K562 (cell line): ENCODE measurements around the gene AS3MT. TPM values are rescaled to one million over a fixed set of nuclear protein-coding genes. Genes with fewer than 3 reads are reported as not detected.

Source experiments
- GATA2 ChIP-seq: sonication (generic); formaldehyde crosslinking; IDR thresholded peaks from 2 replicates; pipeline ENCODE4 v1.4.0; 2020; ENCODE audit warnings: mild to moderate bottlenecking, missing genetic modification reagents
- JUN ChIP-seq, 2 experiments: sonication (generic) in 1 of 2; formaldehyde crosslinking in 1 of 2; IDR thresholded peaks; 2 replicates each; pipeline versions ENCODE4 v1.6.1 to v1.8.0; 2012 to 2022; ENCODE audit warnings: borderline replicate concordance in 2 of 2, mild to moderate bottlenecking in 2 of 2, improper control_type of control experiment in 1 of 2, low read depth in 1 of 2, low read length in 1 of 2, missing genetic modification reagents in 1 of 2
- KDM5B ChIP-seq: fragments of 200-600 bp; sonication (generic); IDR thresholded peaks from 2 replicates; pipeline ENCODE4 v1.6.1; 2012; ENCODE audit warnings: low read depth, mild to moderate bottlenecking, moderate library complexity, low read length, control low read depth, inconsistent platforms; ENCODE audit not compliant: insufficient replicate concordance
- NCOR1 ChIP-seq: fragments of 450-650 bp; IDR thresholded peaks from 2 replicates; pipeline ENCODE4 v1.6.1; 2016; ENCODE audit warnings: mild to moderate bottlenecking, moderate library complexity
- NR2C1 ChIP-seq, 2 experiments: fragments of 450-650 bp; IDR thresholded peaks; 2 replicates each; pipeline ENCODE4 v1.6.1; 2017; ENCODE audit warnings: mild to moderate bottlenecking in 2 of 2, antibody characterized with exemption in 1 of 2, inconsistent platforms in 1 of 2, missing compliant biosample characterization in 1 of 2, missing genetic modification characterization in 1 of 2
- PTTG1 ChIP-seq: fragments of 450-650 bp; IDR thresholded peaks from 2 replicates; pipeline ENCODE4 v1.6.1; 2016; ENCODE audit warnings: low read depth, mild to moderate bottlenecking, missing genetic modification characterization, missing compliant biosample characterization
- TAL1 ChIP-seq: fragments of 450-650 bp; IDR thresholded peaks from 2 replicates; pipeline ENCODE4 v1.6.1; 2016; ENCODE audit warnings: mild to moderate bottlenecking
- ZC3H4 ChIP-seq: sonication (generic); formaldehyde crosslinking; IDR thresholded peaks from 2 replicates; pipeline ENCODE4 v1.9.0; 2021; ENCODE audit warnings: missing genetic modification reagents, borderline replicate concordance
- polyA plus RNA-seq, 8 experiments: library from polyadenylated mRNA; depleted of rRNA in 4 of 8; stranded (reverse) in 5 of 8; unstranded in 3 of 8; fragments of >200 nt; fragmentation: Nextera tagmentation in 2 of 8; fragmentation: Illumina TruSeq in 1 of 8; extraction: Ambion mirVana in 2 of 8; extraction: Trizol in 1 of 8; gene quantifications; 2 replicates each; pipeline versions ENCODE4 v1.2.1 to v1.2.3, GENCODE V29; 2011 to 2014; ENCODE audit warnings: inconsistent platforms in 1 of 8, missing spikeins in 1 of 8
- total RNA-seq, 7 experiments: library from RNA; depleted of rRNA in 6 of 7; stranded (reverse); fragments of >200 nt in 6 of 7; fragmentation: Illumina TruSeq in 2 of 7; extraction: Trizol in 2 of 7; gene quantifications; 2 replicates each; pipeline versions ENCODE4 v1.2.1 to v1.2.3, GENCODE V29; 2011 to 2021; ENCODE audit warnings: low replicate concordance in 1 of 7
- TF ChIP-seq, protein P1 (sequence below): sonication (generic); formaldehyde crosslinking; IDR thresholded peaks from 2 replicates; pipeline ENCODE4 v1.8.0; 2022; ENCODE audit warnings: missing genetic modification reagents, mild to moderate bottlenecking, borderline replicate concordance
- TF ChIP-seq, protein P2 (sequence below): fragments of 250-450 bp; sonication (Bioruptor Pico); IDR thresholded peaks from 2 replicates; pipeline ENCODE4 v1.5.0; 2021
- TF ChIP-seq, protein P3 (sequence below): sonication (generic); formaldehyde crosslinking; IDR thresholded peaks from 2 replicates; pipeline ENCODE4 v1.8.0; 2023; ENCODE audit warnings: missing genetic modification reagents, mild to moderate bottlenecking, borderline replicate concordance
- TF ChIP-seq, protein P4 (sequence below), 3 experiments: fragments of 200-800 bp in 1 of 3; sonication (Bioruptor generic) in 1 of 3; sonication (generic) in 1 of 3; formaldehyde crosslinking in 1 of 3; IDR thresholded peaks; 2 replicates each; pipeline versions ENCODE4 v1.6.1 to v1.8.0; 2016 to 2022; ENCODE audit warnings: mild to moderate bottlenecking in 2 of 3, missing compliant biosample characterization in 2 of 3, missing genetic modification characterization in 2 of 3, missing genetic modification reagents in 1 of 3
- TF ChIP-seq, protein P5 (sequence below): IDR thresholded peaks from 2 replicates; pipeline ENCODE4 v1.6.1; 2012; ENCODE audit warnings: low read depth, low read length, improper control_type of control experiment, borderline replicate concordance

AS3MT gene
- total and polyA plus RNA-seq, 9 of the 15 experiments (the other 6 are each of a cell fraction or from before 2014, with no cell fraction given) = 0.04 to 0.33 (median 0.19) TPM; not detected in 2

DNA sequence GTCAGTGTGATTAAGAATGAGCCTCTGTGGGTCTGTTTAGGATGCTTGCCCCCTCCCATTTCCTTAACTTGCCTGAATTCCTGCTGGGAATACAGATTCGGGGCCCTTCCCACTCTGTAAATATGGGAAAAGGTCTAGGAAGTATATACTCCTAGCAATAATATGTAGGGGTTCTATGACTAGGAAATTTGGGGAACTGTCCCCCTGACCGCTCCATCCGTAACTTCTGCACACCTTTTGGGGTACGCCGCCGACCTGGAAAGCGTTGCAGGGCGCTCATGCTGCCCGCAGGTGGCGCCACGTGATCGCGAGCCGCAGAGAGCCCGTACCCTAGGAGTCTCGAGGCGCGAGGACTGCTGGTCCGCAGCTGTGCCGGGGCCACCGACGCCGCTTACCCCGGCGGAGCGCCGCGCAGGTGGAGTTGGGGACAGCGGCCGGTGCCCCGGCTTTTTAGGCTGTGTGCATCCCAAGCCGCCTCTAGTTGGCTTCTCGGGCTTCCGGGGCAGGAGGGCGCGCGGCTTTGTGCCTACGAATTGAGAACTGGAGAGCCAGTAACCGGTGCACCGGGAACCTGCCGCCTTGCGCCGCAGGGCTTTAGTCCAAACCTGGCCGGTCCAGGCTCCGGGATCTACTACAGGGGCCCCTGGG, 48.2 kb downstream of the AS3MT start (continued):
- TF ChIP-seq, protein P1, sequence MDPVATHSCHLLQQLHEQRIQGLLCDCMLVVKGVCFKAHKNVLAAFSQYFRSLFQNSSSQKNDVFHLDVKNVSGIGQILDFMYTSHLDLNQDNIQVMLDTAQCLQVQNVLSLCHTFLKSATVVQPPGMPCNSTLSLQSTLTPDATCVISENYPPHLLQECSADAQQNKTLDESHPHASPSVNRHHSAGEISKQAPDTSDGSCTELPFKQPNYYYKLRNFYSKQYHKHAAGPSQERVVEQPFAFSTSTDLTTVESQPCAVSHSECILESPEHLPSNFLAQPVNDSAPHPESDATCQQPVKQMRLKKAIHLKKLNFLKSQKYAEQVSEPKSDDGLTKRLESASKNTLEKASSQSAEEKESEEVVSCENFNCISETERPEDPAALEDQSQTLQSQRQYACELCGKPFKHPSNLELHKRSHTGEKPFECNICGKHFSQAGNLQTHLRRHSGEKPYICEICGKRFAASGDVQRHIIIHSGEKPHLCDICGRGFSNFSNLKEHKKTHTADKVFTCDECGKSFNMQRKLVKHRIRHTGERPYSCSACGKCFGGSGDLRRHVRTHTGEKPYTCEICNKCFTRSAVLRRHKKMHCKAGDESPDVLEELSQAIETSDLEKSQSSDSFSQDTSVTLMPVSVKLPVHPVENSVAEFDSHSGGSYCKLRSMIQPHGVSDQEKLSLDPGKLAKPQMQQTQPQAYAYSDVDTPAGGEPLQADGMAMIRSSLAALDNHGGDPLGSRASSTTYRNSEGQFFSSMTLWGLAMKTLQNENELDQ = no peak
- TF ChIP-seq NR2C1 (IDR thresholded peaks at IDR 0.05) (no peak), NR2C1 (tag; IDR thresholded peaks at IDR 0.05) (no peak), KDM5B (no peak), PTTG1 (tag) (no peak), TAL1 (no peak), JUN (IDR thresholded peaks at IDR 0.05; ENCODE audit: borderline replicate concordance, low read depth, low read length) (no peak), JUN (CRISPR knock-in tag; IDR thresholded peaks at IDR 0.05; ENCODE audit: borderline replicate concordance) (no peak), NCOR1 (no peak), GATA2 (CRISPR knock-in tag) (no peak), ZC3H4 (CRISPR knock-in tag) (no peak)
- TF ChIP-seq, protein P2, sequence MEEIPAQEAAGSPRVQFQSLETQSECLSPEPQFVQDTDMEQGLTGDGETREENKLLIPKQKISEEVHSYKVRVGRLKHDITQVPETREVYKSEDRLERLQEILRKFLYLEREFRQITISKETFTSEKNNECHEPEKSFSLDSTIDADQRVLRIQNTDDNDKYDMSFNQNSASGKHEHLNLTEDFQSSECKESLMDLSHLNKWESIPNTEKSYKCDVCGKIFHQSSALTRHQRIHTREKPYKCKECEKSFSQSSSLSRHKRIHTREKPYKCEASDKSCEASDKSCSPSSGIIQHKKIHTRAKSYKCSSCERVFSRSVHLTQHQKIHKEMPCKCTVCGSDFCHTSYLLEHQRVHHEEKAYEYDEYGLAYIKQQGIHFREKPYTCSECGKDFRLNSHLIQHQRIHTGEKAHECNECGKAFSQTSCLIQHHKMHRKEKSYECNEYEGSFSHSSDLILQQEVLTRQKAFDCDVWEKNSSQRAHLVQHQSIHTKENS (CRISPR knock-in tag) = no peak
- TF ChIP-seq, protein P3, sequence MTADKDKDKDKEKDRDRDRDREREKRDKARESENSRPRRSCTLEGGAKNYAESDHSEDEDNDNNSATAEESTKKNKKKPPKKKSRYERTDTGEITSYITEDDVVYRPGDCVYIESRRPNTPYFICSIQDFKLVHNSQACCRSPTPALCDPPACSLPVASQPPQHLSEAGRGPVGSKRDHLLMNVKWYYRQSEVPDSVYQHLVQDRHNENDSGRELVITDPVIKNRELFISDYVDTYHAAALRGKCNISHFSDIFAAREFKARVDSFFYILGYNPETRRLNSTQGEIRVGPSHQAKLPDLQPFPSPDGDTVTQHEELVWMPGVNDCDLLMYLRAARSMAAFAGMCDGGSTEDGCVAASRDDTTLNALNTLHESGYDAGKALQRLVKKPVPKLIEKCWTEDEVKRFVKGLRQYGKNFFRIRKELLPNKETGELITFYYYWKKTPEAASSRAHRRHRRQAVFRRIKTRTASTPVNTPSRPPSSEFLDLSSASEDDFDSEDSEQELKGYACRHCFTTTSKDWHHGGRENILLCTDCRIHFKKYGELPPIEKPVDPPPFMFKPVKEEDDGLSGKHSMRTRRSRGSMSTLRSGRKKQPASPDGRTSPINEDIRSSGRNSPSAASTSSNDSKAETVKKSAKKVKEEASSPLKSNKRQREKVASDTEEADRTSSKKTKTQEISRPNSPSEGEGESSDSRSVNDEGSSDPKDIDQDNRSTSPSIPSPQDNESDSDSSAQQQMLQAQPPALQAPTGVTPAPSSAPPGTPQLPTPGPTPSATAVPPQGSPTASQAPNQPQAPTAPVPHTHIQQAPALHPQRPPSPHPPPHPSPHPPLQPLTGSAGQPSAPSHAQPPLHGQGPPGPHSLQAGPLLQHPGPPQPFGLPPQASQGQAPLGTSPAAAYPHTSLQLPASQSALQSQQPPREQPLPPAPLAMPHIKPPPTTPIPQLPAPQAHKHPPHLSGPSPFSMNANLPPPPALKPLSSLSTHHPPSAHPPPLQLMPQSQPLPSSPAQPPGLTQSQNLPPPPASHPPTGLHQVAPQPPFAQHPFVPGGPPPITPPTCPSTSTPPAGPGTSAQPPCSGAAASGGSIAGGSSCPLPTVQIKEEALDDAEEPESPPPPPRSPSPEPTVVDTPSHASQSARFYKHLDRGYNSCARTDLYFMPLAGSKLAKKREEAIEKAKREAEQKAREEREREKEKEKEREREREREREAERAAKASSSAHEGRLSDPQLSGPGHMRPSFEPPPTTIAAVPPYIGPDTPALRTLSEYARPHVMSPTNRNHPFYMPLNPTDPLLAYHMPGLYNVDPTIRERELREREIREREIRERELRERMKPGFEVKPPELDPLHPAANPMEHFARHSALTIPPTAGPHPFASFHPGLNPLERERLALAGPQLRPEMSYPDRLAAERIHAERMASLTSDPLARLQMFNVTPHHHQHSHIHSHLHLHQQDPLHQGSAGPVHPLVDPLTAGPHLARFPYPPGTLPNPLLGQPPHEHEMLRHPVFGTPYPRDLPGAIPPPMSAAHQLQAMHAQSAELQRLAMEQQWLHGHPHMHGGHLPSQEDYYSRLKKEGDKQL (CRISPR knock-in tag) = no peak
- TF ChIP-seq, protein P4, sequence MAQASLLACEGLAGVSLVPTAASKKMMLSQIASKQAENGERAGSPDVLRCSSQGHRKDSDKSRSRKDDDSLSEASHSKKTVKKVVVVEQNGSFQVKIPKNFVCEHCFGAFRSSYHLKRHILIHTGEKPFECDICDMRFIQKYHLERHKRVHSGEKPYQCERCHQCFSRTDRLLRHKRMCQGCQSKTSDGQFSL (CRISPR knock-in tag; IDR thresholded peaks at IDR 0.05) = no peak
- TF ChIP-seq, protein P4 (tag; IDR thresholded peaks at IDR 0.05) = no peak
- TF ChIP-seq, protein P5, sequence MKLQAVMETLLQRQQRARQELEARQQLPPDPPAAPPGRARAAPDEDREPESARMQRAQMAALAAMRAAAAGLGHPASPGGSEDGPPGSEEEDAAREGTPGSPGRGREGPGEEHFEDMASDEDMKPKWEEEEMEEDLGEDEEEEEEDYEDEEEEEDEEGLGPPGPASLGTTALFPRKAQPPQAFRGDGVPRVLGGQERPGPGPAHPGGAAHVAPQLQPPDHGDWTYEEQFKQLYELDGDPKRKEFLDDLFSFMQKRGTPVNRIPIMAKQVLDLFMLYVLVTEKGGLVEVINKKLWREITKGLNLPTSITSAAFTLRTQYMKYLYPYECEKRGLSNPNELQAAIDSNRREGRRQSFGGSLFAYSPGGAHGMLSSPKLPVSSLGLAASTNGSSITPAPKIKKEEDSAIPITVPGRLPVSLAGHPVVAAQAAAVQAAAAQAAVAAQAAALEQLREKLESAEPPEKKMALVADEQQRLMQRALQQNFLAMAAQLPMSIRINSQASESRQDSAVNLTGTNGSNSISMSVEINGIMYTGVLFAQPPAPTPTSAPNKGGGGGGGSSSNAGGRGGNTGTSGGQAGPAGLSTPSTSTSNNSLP = no peak
